OCI-LY7 (cell line): ENCODE data around the gene SELENOP. TPM values are rescaled to one million over a fixed set of nuclear protein-coding genes. Genes with fewer than 3 reads are reported as not detected.

Experiments used
- BruUV-seq: library from RNA; stranded (reverse); fragments of 400-500 nt; replicated peaks from 2 replicates; lab custom pipeline; 2021; lab: Mats Ljungman, UMichigan
- CTCF ChIA-PET: fragments of 300-600 bp; sonication (Branson Sonifier 250); formaldehyde crosslinking; loops from one replicate; lab custom pipeline; 2022; ENCODE audit warnings: antibody characterized with exemption; ENCODE audit not compliant: unreplicated experiment; lab: Charles Lee
- POLR2A ChIA-PET: fragments of 300-600 bp; sonication (Branson Sonifier 250); formaldehyde crosslinking; loops from one replicate; lab custom pipeline; 2022; ENCODE audit warnings: antibody characterized with exemption; lab: Charles Lee
- DNase-seq: peaks from one replicate; pipeline ENCODE4 v3.0.0-alpha.2; 2015; ENCODE audit warnings: low spot score
- H2AFZ ChIP-seq: fragments of 200-600 bp; sonication (generic), shearing (Covaris generic); 2 replicates; pipeline ENCODE4 v1.6.1; 2014; ENCODE audit warnings: mild to moderate bottlenecking, antibody characterized with exemption, low read length, moderate library complexity
- H3K27ac ChIP-seq: fragments of 200-600 bp; sonication (generic); 2 replicates; pipeline ENCODE4 v1.5.1; 2014; ENCODE audit warnings: mixed run types, low read depth, mild to moderate bottlenecking, moderate library complexity, low read length, inconsistent platforms; ENCODE audit not compliant: poor library complexity, severe bottlenecking
- H3K36me3 ChIP-seq: fragments of 200-600 bp; sonication (generic); 2 replicates; pipeline ENCODE4 v1.6.1; 2014; ENCODE audit warnings: mild to moderate bottlenecking, antibody characterized with exemption, low read length, moderate library complexity, mixed read lengths; ENCODE audit not compliant: insufficient read depth
- H3K4me1 ChIP-seq: fragments of 200-600 bp; sonication (generic); 2 replicates; pipeline ENCODE4 v1.5.1; 2014; ENCODE audit warnings: mild to moderate bottlenecking, low read length; ENCODE audit not compliant: insufficient read depth, poor library complexity, severe bottlenecking
- H3K4me2 ChIP-seq: fragments of 200-600 bp; sonication (generic); 2 replicates; pipeline ENCODE4 v1.6.1; 2014; ENCODE audit warnings: mild to moderate bottlenecking, low read length
- H3K4me3 ChIP-seq: fragments of 200-600 bp; sonication (generic); 2 replicates; pipeline ENCODE4 v1.5.1; 2014; ENCODE audit warnings: mild to moderate bottlenecking, low read depth, low read length; ENCODE audit not compliant: poor library complexity, severe bottlenecking
- H3K79me2 ChIP-seq: fragments of 200-600 bp; sonication (generic); 2 replicates; pipeline ENCODE4 v1.6.1; 2016; ENCODE audit warnings: low read depth, mild to moderate bottlenecking, low read length, moderate library complexity, mixed read lengths; ENCODE audit not compliant: insufficient read depth
- H3K9me2 ChIP-seq: fragments of 200-600 bp; sonication (generic); 2 replicates; pipeline ENCODE4 v1.6.1; 2016; ENCODE audit warnings: mild to moderate bottlenecking, low read length, mixed read lengths; ENCODE audit not compliant: insufficient read depth
- H3K9me3 ChIP-seq: fragments of 200-600 bp; sonication (generic); 2 replicates; pipeline ENCODE4 v1.6.1; 2014; ENCODE audit warnings: mild to moderate bottlenecking, mixed run types, low read length, mixed read lengths
- H4K20me1 ChIP-seq: fragments of 200-600 bp; sonication (generic); 2 replicates; pipeline ENCODE4 v1.6.1; 2014; ENCODE audit warnings: mild to moderate bottlenecking, antibody characterized with exemption, low read length, moderate library complexity, mixed read lengths; ENCODE audit not compliant: insufficient read depth
- CTCF ChIP-seq: fragments of 200-600 bp; sonication (generic); conservative IDR thresholded peaks from 2 replicates; pipeline ENCODE4 v1.5.1; 2014; ENCODE audit warnings: mild to moderate bottlenecking, antibody characterized with exemption, low read length, moderate library complexity, mixed read lengths
- EZH2phosphoT487 ChIP-seq: fragments of 200-600 bp; sonication (generic); IDR thresholded peaks from 2 replicates; pipeline ENCODE4 v1.6.1; 2018; ENCODE audit warnings: low read depth, borderline replicate concordance, mild to moderate bottlenecking, mixed run types, antibody characterized with exemption, low read length, moderate library complexity, mixed read lengths
- intact Hi-C: fragments of 100-400 bp; cut with micrococcal nuclease; formaldehyde crosslinking; loops from one replicate; pipeline ENCODE4 v1.10.0; 2022; ENCODE audit not compliant: unreplicated experiment
- total RNA-seq, 2 experiments: library from RNA; depleted of rRNA in 1 of 2; stranded (reverse); fragments of >200 nt in 1 of 2; shearing (Covaris generic) in 1 of 2; gene quantifications; 2 replicates each; pipeline ENCODE4 v1.2.3, GENCODE V29; 2014 to 2022

Gene SELENOP
- total RNA-seq, 2 experiments from 2014 or later, result not detected

GRCh38 chr5:42839196-42839595, 27.5 kb upstream of the SELENOP start:
- POLR2A ChIA-PET, result no interaction called here

GRCh38 chr5:42837601-42838000, 25.9 kb upstream of the SELENOP start:
- Histone ChIP-seq H4K20me1 (no peaks in the 10 kb centered on the region), H3K4me3 (no peak overlapping the region), H3K4me2 (no peak overlapping the region), H3K27ac (no peak overlapping the region), H3K79me2 (no peaks in the 10 kb centered on the region), H3K4me1 (no peaks in the 10 kb centered on the region), H3K9me2 (no peaks in the 10 kb centered on the region; the same call in 1 of the 2 replicates), H3K9me3 (no peaks in the 10 kb centered on the region), H3K36me3 (no peaks in the 10 kb centered on the region), H2AFZ (no peak overlapping the region)
- intact Hi-C loops, result no loop called here
- no peak for DNase-seq
- BruUV-seq, result no TSS peak
- ChIA-PET CTCF (no interaction called here), POLR2A (no interaction called here)
- TF ChIP-seq CTCF (no peak), EZH2phosphoT487 (no peak)

More at GRCh38 chr5:42839196-42839595, 27.5 kb upstream of the SELENOP start:
- Histone ChIP-seq H4K20me1 (no peaks in the 10 kb centered on the region), H3K79me2 (no peaks in the 10 kb centered on the region), H2AFZ (no peak overlapping the region), H3K4me3 (no peak overlapping the region), H3K36me3 (no peaks in the 10 kb centered on the region), H3K27ac (no peak overlapping the region), H3K4me1 (no peaks in the 10 kb centered on the region), H3K9me3 (no peaks in the 10 kb centered on the region), H3K4me2 (no peak overlapping the region), H3K9me2 (no peaks in the 10 kb centered on the region)
- DNase-seq, result no peak
- no TSS peak for BruUV-seq
- intact Hi-C loops, result no loop called here
- CTCF ChIA-PET, result no interaction called here
- TF ChIP-seq EZH2phosphoT487, result no peak

GRCh38 chr5:42836070-42836769, 24.5 kb upstream of the SELENOP start:
- H3K4me1 ChIP-seq, result no peaks in the 10 kb centered on the region
- intact Hi-C loops, result no loop called here
- ChIA-PET POLR2A (interaction anchor here (0.6 to 0.7 kb wide), 3 partner anchors 12 to 327 kb away, joined by 3 read pairs; no protein-coding TSS in a partner anchor), CTCF (no interaction called here)
- H2AFZ ChIP-seq, result no peak overlapping the region
- no peak for TF ChIP-seq EZH2phosphoT487
- no peaks in the 10 kb centered on the region for H3K36me3 ChIP-seq
- no peak overlapping the region for H3K4me3 ChIP-seq
- DNase-seq, result no peak
- H3K27ac ChIP-seq, result no peak overlapping the region
- H3K79me2 ChIP-seq, result no peaks in the 10 kb centered on the region
- no peak overlapping the region for H3K4me2 ChIP-seq
- no TSS peak for BruUV-seq
- H3K9me2 ChIP-seq, result no peaks in the 10 kb centered on the region; the same call in 1 of the 2 replicates
- no peaks in the 10 kb centered on the region for H4K20me1 ChIP-seq
- no peaks in the 10 kb centered on the region for H3K9me3 ChIP-seq
